NCI-H1436 (cell line): ENCODE data around the gene SIDT1.

Experiments
- DNase-seq: peaks from one replicate; lab custom pipeline; 2025; lab: John Stamatoyannopoulos, UW

Gene SIDT1

DNA sequence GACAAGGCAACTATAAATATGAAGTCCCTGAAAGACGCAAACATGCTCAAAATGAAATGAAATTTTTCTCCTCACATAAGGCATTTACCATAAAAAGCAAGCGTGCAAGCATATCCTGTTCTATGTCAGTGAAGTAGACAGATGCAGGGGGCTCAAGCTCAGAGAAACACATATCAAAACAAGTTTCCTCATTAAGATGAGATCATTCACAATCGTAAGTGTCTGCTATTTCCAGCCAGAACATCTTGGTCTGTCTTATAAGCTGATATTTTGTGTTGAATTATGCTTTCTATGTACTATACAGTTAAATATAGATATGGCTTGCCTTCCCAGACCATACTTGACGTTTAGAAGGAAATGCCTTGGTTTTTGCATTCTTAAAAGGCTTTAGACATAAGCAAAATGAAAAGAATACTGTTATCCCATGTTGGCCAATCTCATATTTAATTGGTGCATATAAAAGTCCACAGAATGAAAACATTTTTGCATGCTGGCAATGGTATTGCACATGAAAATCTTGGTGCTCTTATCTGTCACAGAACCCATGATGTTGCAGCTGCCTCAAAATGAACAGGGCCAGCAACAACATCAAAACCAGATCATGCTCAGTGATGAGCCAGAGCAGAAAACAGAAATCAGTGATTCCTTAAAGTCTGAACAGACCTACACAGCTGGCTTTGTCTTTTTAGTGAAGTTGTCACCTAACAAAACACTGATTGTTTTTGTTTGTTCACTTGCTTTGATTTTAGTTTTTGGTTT lies 65.4 kb downstream of the SIDT1 start:
- DNase-seq, result no peak

DNA sequence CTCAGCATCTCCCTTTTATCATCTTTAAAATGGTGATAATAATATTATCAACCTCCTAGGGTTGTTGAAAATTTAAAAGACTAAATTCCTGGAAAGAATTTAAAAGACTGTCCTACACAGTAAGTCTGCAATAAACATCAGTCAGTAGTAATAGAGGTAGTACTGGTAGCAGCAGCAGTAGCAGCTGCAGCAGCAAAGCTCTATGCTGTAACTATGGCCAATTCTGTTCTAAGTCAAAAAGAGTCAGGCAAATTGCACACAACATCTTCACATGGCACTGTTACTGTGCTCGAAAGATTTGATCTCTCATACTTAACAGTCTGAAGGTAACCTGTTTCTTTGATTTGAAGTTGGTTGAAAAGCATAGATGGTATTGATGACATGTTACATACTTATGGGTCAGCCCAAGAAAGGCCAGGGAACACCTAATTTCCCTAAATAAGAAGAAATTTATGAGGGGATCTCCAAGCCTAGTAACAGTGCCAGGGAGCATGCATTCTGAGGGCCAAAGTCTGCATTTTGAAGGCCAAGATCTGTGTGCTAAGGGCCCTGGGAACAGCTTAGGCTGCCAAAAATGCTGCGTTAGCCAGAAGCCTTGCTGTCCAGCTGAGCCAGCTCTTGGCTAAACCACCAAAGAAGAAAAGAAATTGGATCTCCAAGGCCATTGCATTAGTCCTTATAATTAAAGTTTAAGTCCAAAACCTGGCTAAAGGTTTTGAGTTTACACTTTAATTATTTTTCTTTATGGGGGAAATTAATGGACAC lies 68.2 kb downstream of the SIDT1 start:
- DNase-seq, result no peak

DNA sequence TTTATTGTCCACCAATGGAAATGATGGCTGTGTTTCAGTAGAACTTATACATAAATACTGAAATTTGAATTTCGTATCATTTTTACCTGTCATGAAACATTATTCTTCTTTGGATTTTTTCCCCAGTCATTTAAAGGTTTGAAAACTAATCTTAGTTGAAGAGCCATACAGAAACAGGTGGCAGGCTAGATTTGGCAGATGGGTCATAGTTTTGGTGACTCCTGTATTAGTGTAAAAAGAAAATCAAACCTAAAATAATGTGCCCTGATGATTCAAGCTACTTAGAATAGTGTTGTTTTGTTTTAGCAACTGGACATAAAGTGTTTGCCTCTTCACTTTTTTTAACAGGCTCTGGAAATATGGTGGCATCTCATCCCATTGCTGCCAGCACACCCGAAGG lies 68.9 kb downstream of the SIDT1 start:
- DNase-seq, result no peak

DNA sequence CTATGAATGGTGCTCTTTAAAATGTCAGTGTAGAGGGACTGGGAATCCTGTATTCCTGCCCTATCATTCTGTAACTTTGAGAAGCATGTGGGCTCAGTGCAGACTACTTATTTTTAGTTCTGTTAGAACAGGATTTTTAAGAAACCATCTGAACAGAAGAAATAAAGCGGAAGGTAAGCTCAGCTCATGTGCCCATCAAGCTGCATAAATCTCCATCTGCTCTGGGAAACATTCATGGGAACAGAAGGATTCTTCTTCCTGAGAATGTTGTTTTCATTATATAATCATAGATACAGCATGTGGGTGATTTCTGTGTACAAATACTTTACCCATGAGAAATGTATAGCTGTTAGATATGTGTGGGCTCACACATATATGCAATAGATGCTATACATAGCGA lies 69.9 kb downstream of the SIDT1 start:
- no peak for DNase-seq

DNA sequence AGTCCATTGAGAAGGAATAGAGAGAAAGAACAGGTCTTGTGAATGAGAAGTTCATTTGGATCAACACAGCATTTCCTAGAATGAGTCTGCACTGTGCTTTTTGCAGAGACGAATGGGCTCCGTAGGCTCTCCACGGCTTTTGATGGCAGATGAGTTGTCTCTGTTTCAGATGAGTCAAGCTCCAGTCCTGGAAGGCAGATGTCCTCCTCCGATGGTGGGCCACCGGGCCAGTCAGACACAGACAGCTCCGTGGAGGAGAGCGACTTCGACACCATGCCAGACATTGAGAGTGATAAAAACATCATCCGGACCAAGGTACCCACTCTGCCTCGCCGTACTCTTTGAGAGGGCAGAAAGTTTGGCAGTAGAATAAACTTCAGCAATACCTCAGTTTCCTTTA lies 70.5 kb downstream of the SIDT1 start:
- DNase-seq, result no peak

DNA sequence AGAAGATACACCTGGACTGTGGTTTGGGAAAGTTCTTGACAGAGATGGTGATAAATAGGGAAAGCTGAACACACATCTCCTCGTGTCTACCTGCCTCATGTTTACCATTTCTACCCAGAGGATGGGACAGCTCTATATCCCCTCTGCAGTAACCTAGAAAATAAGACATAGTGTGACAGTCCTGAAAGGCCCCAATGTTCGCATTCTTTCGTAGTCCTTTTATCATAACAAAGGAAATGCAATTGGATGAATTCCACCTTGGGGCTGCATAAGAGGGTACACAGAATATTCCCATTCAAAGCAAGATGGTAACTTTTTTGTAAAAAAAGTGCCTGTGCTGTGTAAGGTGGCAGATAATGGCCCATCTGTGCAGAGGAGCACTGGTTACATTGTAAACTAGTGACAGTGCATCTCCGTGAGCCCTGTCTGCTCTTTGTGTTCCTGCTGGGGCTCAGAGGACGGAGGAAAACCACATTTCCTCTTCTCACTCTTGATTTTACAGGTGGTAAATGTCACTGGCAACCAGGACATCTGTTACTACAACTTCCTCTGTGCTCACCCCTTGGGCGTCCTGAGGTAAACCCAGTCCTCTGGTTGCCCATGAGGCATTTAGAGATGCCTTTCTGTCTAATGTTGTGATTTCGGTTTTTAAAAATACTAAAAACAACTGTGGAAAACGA lies 74.3 kb downstream of the SIDT1 start:
- DNase-seq, result no peak

DNA sequence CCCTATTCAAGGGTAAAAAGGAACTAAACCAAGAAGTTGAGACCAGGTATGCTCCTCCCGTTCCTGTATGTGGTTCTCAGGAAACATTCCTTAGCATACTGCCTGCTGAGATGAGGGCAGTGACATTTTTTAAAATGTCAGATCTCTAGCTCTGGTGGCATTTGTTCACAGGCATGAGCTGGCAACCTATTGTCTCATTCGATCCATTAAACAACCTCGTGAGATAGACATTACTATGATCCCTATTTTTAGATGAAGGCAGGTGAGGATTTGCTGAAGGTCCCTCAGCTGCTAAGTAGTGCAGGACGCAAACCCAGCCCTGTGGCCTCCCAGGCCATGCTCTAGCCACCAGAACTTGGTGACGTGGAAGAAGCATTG lies 74.9 kb downstream of the SIDT1 start:
- no peak for DNase-seq

DNA sequence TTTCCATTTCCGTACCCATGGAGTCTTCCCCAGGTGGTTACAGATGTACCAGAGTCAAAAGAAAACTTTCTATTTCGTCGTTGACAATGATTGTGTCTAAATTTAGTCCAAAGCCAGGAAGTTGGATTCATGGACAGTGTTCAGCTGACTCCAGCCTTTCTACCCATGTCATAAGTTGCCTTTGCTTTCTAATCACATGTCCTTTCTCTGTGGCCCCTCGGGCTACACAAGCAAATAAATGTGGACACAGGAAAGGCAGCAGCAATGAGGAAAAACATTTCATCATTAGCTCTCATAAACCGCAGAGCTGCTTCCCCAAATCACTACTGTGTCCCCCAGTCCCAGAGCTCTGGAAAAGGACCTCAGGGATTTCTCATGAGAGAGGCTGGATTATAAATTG lies 82.0 kb downstream of the SIDT1 start:
- no peak for DNase-seq

DNA sequence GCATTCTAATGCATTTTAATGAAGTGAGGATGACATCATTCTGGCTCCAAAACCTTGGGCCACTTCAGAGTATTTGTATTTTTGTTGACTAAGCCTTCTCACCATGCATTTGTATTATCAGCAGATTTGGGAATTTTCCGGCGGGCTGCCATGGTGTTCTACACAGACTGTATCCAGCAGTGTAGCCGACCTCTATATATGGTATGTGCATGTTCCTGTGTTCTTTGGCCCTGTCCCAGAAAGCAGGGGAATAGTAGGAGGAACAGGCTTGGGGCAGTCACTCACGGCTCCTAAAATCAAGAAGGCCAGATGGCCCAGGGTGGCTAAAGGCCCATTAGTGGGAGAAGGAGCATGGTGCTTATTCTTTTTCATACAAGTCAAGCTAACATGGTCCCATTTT lies 83.6 kb downstream of the SIDT1 start:
- DNase-seq, result no peak

DNA sequence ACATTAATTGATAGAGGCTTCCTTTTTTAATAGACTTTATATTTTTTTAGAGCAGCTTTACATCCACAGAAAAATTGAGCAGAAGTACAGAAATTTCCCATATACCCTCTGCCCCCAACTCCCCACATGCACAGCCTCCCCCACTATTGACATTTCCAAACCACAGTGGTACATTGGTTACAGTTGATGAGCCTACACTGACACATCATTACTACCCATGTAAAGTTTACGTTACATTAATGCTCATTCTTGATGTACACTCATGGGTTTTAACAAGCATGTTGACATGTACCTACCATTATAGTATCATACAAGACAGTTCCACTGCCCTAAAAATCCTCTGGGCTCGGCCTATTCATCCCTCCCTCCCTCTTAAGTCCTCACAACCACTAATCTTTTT lies 85.4 kb downstream of the SIDT1 start:
- DNase-seq, result no peak

DNA sequence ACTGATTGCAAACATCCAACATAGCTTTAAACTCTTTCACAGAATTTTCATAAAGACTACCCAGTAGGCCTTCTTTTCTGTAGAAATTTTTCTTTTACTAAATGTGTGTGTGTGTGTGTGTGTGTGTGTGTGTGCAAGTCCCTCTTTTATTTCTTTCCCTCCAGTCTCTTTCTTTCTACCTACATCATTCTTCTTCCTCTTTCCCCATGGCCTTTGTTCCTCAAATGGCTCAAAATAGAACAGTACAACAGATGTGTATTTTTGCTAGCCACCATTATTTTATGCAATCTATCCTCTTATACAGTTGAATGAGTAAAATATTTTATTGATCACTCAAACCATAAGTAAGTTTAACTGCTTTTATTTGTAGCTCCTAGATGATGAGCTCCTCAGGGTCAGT lies 87.7 kb downstream of the SIDT1 start:
- no peak for DNase-seq

DNA sequence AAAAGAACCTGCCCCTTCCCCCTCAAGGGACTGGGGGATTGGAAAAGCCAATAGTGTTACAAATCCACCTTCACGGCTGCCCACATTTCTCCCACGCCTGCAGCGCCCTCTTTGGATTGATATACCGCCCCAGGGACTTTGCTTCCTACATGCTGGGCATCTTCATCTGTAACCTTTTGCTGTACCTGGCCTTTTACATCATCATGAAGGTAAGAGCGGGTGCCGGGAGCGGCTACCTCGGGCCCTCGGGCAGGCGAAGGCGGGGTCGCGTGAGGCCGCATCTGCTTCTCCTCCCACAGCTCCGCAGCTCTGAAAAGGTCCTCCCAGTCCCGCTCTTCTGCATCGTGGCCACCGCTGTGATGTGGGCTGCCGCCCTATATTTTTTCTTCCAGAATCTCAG lies 91.0 kb downstream of the SIDT1 start:
- DNase-seq, result no peak

DNA sequence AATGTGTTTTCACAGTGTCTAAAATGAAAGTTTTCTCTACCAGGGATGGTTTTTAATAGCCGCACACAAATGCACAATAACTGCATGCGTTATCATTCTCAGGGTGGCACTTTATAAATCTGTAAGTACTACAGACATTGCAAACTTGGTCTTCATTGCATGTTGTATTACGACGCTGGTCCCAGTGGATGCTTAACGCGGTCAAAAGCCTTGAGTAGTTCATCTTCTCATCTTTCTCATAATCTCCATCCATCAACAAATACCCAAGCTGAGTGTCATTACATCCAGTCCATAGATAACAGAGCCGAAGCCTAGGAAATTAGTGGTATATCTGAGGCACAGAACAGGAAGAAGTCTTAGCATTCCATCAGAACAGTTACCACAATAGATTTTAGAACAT lies 91.5 kb downstream of the SIDT1 start:
- no peak for DNase-seq

DNA sequence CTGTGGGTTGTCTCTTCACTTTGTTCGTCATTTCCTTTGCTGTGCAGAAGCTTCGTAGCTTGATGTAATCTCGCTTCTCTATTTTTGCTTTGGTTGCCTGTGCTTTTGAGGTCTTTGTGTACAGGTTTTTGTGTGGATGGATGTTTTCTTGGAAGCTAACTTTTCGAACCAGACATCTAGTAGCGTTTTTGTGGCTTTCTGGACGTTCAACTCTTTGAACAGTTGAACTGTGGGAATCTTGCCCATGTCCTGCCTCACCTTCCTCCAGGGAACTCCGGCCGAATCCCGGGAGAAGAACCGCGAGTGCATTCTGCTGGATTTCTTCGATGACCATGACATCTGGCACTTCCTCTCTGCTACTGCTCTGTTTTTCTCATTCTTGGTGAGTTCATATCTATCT lies 93.5 kb downstream of the SIDT1 start:
- DNase-seq, result no peak

DNA sequence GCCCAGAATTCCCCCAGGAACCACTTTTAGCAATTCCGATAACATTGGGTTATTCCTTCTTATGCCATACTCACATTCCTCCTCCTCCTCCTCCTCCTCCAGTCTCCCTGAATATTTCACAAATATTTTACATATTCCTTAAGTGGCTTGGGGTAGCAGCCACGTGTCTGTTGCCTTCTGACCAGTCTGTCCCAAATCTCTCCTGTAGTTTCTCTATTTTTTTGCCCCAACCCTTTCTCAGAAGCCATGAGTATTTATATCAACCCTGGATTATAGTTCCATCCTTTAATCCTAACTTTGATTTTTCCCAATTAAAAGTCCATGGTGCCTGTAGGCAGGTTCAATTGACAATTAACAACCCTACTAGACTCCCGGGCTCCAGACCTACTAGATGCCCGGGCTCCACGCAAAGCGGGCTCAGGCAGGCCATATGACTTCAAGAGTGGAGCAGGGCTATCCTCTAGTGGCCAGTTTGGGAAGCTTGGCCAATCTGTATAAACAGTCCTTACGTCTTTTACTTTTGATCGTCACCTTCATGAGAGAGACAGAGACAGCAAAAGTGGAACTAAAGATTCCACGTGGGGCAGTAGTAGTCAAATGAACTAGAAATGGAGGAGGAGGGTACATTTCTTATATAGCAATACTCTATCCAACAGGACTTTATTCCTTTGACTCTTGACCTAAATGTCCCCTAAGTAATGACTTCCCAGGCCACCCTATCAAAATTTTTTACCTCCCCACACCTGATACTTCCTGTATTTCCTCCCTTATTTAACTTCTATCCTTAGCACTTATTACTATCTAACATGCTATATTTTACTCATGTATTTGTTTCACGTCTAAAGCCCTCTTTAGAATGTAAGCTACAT lies 94.4 kb downstream of the SIDT1 start:
- DNase-seq, result peak; percentile 32

DNA sequence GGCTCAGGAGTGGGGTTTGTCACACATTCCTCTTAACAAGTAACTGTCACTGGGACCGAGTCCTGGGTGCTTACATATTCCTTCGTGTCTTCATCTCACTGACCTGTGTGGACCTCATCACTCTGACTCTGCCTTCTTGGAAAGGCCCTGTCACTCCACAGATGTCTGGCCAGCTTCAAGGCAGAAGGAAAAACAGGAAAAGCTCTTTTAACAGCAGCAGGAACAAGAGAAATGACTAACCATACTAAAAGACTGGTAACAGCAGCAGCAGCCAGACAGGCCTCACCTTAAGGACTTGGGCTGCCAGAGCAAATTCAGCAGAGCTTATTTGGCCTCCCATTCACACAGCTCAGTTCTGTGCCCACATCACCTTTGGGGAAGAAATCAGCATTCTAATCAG lies 96.0 kb downstream of the SIDT1 start:
- DNase-seq, result no peak

DNA sequence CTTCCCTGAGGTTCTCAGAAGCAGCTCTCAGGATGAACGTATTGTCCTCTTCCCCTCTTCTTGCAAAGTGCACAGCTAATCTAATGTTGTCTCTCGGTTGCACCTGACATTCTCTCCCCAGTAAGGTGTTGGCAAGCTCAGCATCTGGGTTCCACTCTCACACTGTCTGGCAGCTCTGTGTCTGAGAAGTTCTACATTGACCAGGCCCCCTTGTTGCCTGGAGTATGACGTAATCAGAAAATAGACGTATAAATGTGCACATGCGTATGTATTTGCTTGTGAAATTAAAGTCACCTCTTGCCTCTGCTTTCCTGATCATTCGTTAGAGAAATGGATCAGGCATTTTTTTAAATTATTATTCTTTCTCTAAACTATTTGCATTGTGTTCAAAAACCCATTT lies 96.4 kb downstream of the SIDT1 start:
- no peak for DNase-seq

DNA sequence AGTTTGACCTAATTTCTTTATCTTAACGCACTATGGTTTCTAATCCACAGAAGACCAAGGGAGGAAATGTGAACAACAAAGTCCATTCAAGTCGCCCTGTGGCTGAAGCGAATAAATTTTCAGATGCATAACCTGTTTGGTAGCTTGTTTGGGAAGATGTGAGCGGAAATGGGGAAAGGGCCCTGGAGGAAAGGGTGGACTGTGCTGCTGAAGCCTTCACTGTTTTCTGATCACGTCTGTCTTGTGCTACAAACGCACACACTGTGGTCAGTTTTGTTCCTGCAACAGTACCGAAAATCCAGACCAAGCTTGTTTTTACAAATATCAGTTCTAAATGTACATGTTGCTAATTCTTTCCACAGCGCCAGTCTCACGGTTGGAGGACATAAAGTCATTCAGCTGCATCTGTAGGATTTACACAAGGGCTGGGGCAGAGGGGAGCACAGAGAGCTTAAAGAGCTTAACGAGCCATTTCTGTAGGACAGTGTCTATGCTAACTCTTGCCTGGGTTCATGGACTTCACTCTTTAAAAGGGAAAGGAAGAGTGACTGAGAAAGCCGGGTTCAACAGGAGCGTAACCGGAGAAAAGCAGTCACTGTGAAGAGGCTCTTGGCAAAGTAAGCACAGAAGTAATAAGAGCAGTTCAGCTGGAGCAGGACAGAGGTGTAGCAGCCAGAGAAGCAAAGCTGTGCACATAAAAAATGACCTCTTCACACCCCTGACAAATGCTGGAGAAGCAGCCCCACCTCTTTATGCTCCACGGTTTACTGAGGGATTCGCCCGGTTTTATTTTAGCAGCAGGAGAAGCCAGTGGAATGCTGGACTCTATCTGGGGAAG lies 97.4 kb downstream of the SIDT1 start:
- no peak for DNase-seq

DNA sequence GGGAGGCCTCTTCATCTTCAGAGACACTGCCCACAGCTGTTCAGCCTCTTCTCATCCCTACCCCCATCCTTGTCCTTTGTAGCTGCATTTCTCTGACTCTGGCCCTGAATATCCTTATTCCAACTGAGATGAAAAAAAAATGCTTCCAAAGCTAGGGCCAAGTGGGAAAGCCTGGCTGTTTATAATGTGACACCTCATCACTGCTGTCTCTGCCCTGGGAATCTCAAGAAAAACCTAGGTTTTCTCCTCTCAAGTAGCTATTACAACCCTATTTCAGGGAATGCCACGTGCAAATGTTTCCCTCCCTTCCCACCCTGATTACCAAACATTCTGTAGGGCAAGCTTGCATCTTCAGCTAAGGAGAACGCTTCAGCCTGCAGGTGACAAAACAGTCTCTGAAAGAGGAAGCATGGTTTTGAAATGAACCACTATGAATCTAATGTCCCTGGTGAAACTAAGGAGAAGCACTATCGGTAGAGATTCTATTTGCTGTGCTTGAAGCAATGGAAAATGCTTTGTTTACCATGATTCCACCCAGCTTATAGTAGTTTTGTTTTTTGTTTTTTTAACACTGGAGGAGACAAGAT lies 98.7 kb downstream of the SIDT1 start:
- DNase-seq, result no peak

DNA sequence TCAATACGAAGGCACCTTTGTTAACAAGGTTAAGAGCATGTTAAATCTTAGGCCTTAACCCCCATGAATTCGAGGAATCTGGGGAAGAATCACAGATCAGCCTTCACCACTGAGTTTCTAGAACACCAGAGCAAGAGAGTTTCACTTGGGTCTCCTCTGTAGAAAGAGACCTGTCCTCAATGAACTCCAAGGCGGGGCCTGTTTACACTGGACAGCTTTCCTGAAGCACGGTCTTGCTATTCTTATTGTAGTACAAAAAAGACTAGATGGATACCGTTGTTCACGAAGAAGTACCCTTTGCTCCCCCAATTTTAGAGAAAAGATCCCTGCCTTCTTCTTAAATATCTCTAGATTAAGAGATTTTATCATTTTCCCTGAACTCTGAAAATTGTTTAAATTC lies 99.2 kb downstream of the SIDT1 start:
- no peak for DNase-seq
